ENCODE data around the gene SCN2A. TPM values are rescaled to one million over a fixed set of nuclear protein-coding genes. Genes with fewer than 3 reads are reported as not detected.

The SCN2A gene
- under 1 TPM in 1 of 2 donors, not detected in 1; 0.05 TPM for total RNA-seq

GRCh38 chr2:165239230-165239629 is at the start of gene SCN2A:
Gene SCN2A, plus strand, starts transcription at chr2:165239414. Its CDS starts 56,410 bp downstream, at chr2:165295824.
- intact Hi-C loops (cut with DNase I), result no loop called here
- H3K27me3 ChIP-seq, result no peaks in the 10 kb centered on the region
- no peak within 1 kb of the TSS for H3K9ac ChIP-seq (ENCODE audit: low read depth in 2 of 2, low read length in 2 of 2)
- TF ChIP-seq, protein P1, sequence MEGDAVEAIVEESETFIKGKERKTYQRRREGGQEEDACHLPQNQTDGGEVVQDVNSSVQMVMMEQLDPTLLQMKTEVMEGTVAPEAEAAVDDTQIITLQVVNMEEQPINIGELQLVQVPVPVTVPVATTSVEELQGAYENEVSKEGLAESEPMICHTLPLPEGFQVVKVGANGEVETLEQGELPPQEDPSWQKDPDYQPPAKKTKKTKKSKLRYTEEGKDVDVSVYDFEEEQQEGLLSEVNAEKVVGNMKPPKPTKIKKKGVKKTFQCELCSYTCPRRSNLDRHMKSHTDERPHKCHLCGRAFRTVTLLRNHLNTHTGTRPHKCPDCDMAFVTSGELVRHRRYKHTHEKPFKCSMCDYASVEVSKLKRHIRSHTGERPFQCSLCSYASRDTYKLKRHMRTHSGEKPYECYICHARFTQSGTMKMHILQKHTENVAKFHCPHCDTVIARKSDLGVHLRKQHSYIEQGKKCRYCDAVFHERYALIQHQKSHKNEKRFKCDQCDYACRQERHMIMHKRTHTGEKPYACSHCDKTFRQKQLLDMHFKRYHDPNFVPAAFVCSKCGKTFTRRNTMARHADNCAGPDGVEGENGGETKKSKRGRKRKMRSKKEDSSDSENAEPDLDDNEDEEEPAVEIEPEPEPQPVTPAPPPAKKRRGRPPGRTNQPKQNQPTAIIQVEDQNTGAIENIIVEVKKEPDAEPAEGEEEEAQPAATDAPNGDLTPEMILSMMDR (IDR thresholded peaks at IDR 0.05), result peak; percentile 31
- no peaks in the 10 kb centered on the region for H3K36me3 ChIP-seq
- no peak within 1 kb of the TSS for H3K27ac ChIP-seq
- DNase-seq, result no peak
- H3K4me1 ChIP-seq, result no peaks in the 10 kb centered on the region
- no peaks in the 10 kb centered on the region for H3K9me3 ChIP-seq
- no peak within 1 kb of the TSS for H3K4me3 ChIP-seq

GRCh38 chr2:165191096-165191728 is 48.0 kb upstream of the SCN2A start:
- H3K36me3 ChIP-seq, result no peaks in the 10 kb centered on the region
- no peaks in the 10 kb centered on the region for H3K27me3 ChIP-seq
- H3K9me3 ChIP-seq, result no peaks in the 10 kb centered on the region
- no peak overlapping the region for H3K9ac ChIP-seq (ENCODE audit: low read depth in 2 of 2, low read length in 2 of 2)
- TF ChIP-seq, protein P1 (IDR thresholded peaks at IDR 0.05), result no peak
- intact Hi-C loops (cut with DNase I), result no loop called here
- no peak for DNase-seq
- H3K4me1 ChIP-seq, result no peaks in the 10 kb centered on the region
- no peak overlapping the region for H3K27ac ChIP-seq
- no peak overlapping the region for H3K4me3 ChIP-seq

DNA sequence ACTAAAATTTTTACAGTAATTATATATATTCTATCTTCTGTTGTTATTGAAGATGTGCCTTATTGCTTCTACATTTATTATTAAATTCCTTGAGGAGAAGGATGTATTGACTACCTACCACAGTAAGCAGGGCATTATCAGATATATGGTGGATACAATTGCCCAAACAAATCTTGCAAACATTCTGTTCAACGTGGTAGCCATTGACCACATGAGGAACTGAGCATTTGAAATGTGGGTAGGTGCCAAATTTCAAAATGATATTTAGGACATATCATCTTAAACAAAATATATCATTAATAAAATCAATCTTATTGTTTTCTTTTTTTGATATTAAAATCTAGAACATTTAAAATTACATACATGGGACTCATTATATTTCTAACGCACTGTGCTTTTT is 46.5 kb upstream of the SCN2A start:
- Histone ChIP-seq H3K36me3 (no peaks in the 10 kb centered on the region), H3K27ac (no peak overlapping the region), H3K27me3 (no peaks in the 10 kb centered on the region), H3K4me1 (no peaks in the 10 kb centered on the region), H3K9ac (ENCODE audit: low read depth in 2 of 2, low read length in 2 of 2) (no peak overlapping the region), H3K9me3 (no peaks in the 10 kb centered on the region), H3K4me3 (no peak overlapping the region)
- no peak for DNase-seq
- TF ChIP-seq, protein P1 (IDR thresholded peaks at IDR 0.05), result no peak
- intact Hi-C loops (cut with DNase I), result no loop called here

GRCh38 chr2:165193178-165193777 is 45.9 kb upstream of the SCN2A start:
- no peak overlapping the region for H3K27ac ChIP-seq
- no peaks in the 10 kb centered on the region for H3K36me3 ChIP-seq
- no peak overlapping the region for H3K9ac ChIP-seq (ENCODE audit: low read depth in 2 of 2, low read length in 2 of 2)
- TF ChIP-seq, protein P1 (IDR thresholded peaks at IDR 0.05), result no peak
- no peak overlapping the region for H3K4me3 ChIP-seq
- H3K9me3 ChIP-seq, result no peaks in the 10 kb centered on the region
- DNase-seq, result no peak
- H3K27me3 ChIP-seq, result no peaks in the 10 kb centered on the region
- H3K4me1 ChIP-seq, result no peaks in the 10 kb centered on the region
- intact Hi-C loops (cut with DNase I), result no loop called here

DNA sequence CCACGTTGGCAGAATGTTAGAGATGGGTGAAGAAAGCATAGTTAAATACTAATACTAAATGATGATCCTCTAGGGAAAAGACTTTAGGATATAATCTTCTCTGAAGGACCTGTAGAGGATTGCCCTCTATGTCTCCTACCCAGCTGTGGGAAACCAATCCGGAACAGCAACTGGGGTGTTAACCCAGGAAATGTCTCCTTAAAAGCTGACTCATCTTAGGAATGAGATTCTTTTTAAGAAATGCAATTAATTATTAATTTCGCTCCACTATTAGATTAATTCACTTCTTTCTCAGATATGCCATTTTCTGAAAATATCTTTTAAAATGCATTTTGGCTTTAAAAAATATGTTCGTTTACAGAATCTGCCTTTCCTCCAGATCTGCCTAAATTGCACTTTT is 42.8 kb upstream of the SCN2A start:
- Histone ChIP-seq H3K9ac (ENCODE audit: low read depth in 2 of 2, low read length in 2 of 2) (no peak overlapping the region), H3K4me1 (no peaks in the 10 kb centered on the region), H3K36me3 (no peaks in the 10 kb centered on the region), H3K9me3 (no peaks in the 10 kb centered on the region), H3K4me3 (no peak overlapping the region), H3K27me3 (no peaks in the 10 kb centered on the region), H3K27ac (no peak overlapping the region)
- TF ChIP-seq, protein P1 (IDR thresholded peaks at IDR 0.05), result no peak
- intact Hi-C loops (cut with DNase I), result no loop called here
- DNase-seq, result no peak

All from colonic mucosa (tissue), 4 donors.